Large intestine (tissue), 1 donor: ENCODE measurements around the gene AKT3. TPM values are rescaled to one million over a fixed set of nuclear protein-coding genes. Genes with fewer than 3 reads are reported as not detected.

Experiments
- polyA plus RNA-seq: library from polyadenylated mRNA; unstranded; fragments of 120-200 nt; gene quantifications from one replicate; pipeline ENCODE4 v1.2.1, GENCODE V29; 2013

Gene AKT3
- polyA plus RNA-seq, 1 donor: 14.0 TPM

Other genes starting within 250 kb of the AKT3 start
- gene ZBTB18, start 201.0 kb upstream of the AKT3 start, polyA plus RNA-seq: 22.4 TPM